Left colon (tissue), 2 donors: ENCODE measurements around the gene NKAIN2. TPM values are rescaled to one million over a fixed set of nuclear protein-coding genes. Genes with fewer than 3 reads are reported as not detected.
"Not testable (repeated sequence)": the region's sequence is repeated elsewhere in the genome, so short reads cannot be mapped to it uniquely, and the experiment has no call there.

Source experiments
- ATAC-seq: fragments of 200-7000 bp; cut with Tn5 transposase; one replicate; pipeline ENCODE4 v1.9.1; 2020; ENCODE audit warnings: mild to moderate bottlenecking, moderate library complexity
- DNase-seq, 2 donors: peaks; one replicate each; pipeline ENCODE4 v3.0.0-alpha.2; 2020
- intact Hi-C, 2 donors: fragments of 100-400 bp; cut with DNase I in 1 of 2; cut with micrococcal nuclease in 1 of 2; formaldehyde crosslinking; loops; one replicate each; pipeline versions ENCODE4 v1.11.2 to v1.14.0; 2022; cut with DNase I, micrococcal nuclease
- total RNA-seq, 2 donors: library from RNA; stranded (reverse); fragmentation: NEBNext Ultra II Directional; extraction: Animal tissue kit (Norgen Biotek cat#: 25700); gene quantifications; one replicate each; pipeline ENCODE4 v1.2.1, GENCODE V29; 2021
- donor health status: DM: no; HTN: no; CAD: no.
- donor health status: DM: yes; HTN: yes; CAD: no.

NKAIN2 gene
- total RNA-seq, 2 donors from 2014 or later = 0.12 to 0.14 TPM

DNA sequence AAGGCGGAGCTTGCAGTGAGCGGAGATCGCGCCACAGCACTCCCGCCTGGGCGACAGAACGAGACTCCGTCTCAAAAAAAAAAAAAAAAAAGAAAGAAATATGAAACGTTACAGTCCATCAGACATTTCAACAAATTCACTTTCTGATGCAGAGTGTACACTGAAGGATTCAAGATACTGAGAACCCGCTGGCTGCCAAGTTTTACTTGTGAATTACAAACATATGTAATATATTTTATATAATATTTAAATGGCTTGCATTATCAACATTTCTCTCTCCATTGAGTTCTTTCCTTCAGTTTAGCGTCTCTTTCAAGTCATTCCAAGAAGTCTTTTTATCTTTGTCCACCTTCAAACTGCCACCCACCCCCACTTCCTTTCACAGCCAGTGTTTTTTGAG, 917.7 kb downstream of the NKAIN2 start:
- intact Hi-C loops = no loop called here
- no peak for ATAC-seq
- no peak for DNase-seq

GRCh38 chr6:124722141-124722878, 918.6 kb downstream of the NKAIN2 start:
- intact Hi-C loops = no loop called here
- DNase-seq (no peak), ATAC-seq (no peak)

DNA sequence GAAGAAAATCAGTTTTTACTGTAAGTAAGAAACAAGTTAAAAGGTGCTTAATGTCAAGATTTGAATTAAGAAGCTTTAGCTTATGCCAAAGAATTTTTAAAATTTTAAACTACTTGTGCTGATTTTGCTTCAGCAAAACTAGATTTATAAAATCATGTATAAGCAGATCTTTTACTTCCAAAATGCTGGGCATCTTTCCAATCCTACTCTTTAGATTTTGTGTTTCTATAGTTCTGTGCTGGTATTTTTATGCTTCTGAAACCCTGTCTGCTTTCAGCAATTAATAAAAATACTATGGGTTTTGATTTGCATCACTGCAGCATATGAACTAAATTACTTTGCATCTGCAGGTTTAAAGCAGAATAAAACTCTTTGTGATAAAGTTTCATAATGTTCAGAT, 920.0 kb downstream of the NKAIN2 start:
- no peak for ATAC-seq
- no peak for DNase-seq
- intact Hi-C loops = no loop called here

DNA sequence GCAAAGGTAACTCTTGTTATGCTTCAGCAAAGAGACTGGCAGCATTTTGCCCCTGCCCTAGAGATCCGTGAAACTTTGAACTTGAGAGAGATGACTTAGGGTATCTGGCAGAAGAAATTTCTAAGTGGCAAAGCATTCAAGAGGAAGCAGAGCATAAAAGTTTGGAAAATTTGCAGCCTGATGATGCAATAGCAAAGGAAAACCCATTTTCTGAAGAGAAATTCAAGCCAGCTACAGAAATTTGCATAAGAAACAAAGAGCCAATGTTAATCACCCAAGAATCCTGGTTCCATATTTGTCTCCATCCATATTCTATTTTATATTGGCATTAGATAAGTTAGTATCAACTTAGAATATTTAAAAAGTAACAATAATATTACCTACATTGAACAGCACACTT, 934.1 kb downstream of the NKAIN2 start:
- intact Hi-C loops, ATAC-seq, DNase-seq: not testable (repeated sequence)

GRCh38 chr6:124738482-124738881, 934.8 kb downstream of the NKAIN2 start:
- intact Hi-C loops = no loop called here
- no peak for ATAC-seq
- no peak for DNase-seq

GRCh38 chr6:124741341-124741740, 937.7 kb downstream of the NKAIN2 start:
- no peak for DNase-seq
- ATAC-seq = no peak
- intact Hi-C loops = no loop called here

- no peak for DNase-seq
- intact Hi-C loops = no loop called here
- no peak for ATAC-seq
Measured at GRCh38 chr6:124742971-124743370, 939.3 kb downstream of the NKAIN2 start.

GRCh38 chr6:124743420-124743819, 939.8 kb downstream of the NKAIN2 start:
- ATAC-seq = no peak
- intact Hi-C loops = no loop called here
- DNase-seq = no peak

- no peak for ATAC-seq
- intact Hi-C loops = no loop called here
- DNase-seq = no peak
Measured at GRCh38 chr6:124747349-124747748, 943.7 kb downstream of the NKAIN2 start.

DNA sequence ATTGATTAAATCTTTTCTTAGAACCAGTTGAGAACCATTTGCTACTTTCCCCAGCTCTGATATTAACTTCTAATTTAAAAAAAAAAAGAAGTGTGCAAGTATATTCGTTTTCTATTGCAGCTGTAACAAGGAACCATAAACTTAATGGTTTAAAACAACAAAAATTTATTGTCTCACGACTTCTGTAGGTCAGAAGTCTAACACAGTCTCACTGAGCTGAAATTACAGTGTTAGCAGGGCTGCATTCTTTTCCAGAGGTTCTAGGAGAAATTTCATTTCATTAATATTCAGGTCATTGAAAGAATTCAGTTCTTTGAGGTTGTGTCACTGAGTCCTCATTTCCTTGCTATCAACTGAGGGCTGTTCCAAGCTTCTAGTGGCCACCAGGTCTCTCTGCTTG, 945.1 kb downstream of the NKAIN2 start:
- intact Hi-C loops = no loop called here
- no peak for ATAC-seq
- no peak for DNase-seq

- no peak for DNase-seq
- no peak for ATAC-seq
- intact Hi-C loops = no loop called here
Measured at GRCh38 chr6:124753001-124753400, 949.3 kb downstream of the NKAIN2 start.

DNA sequence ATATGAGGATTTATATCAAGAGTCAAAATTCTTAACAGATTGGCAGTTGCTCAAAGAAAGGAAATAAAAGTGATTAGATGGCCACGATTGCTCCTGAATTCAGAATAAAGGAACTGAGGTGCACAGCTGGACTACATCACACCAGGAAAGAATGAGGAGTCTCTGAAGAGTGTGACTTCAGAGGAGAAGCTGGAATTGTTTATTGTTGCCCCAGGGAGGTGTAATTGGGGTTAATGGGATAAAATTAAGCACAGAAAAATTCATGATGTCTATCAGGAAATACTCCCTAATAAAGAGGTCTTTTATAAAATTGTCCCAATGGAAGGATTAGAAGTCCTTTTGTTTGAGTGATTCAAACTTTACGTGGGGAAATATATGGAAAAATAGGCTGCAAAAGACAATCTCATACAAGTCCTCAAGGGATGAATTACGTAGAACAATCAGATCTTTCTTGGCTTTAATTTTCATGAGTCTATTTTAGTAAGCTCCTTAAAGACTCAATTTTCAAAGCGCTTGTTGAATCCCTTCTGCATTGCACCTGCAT, 950.0 kb downstream of the NKAIN2 start:
- no peak for DNase-seq
- intact Hi-C loops = no loop called here
- ATAC-seq = no peak

DNA sequence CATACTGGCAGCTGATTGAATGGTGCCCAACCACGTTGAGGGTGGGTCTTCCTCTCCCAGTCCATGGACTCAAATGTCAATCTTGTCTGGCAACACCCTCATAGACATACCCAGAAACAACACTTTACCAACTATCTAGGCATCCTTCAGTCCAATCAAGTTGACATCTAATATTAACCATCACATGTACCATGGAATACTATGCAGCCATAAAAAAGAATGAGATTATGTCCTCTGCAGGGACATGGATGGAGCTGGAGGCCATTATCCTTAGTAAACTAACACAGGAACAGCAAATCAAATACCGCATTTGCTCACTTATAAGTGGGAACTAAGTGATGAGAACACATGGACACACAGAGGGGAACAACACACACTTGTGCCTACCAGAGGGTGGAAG, 951.7 kb downstream of the NKAIN2 start:
- DNase-seq (no peak), ATAC-seq (no peak)
- intact Hi-C loops = no loop called here

- DNase-seq (no peak), ATAC-seq (no peak)
- intact Hi-C loops = no loop called here
Measured at GRCh38 chr6:124757560-124757959, 953.9 kb downstream of the NKAIN2 start.

DNA sequence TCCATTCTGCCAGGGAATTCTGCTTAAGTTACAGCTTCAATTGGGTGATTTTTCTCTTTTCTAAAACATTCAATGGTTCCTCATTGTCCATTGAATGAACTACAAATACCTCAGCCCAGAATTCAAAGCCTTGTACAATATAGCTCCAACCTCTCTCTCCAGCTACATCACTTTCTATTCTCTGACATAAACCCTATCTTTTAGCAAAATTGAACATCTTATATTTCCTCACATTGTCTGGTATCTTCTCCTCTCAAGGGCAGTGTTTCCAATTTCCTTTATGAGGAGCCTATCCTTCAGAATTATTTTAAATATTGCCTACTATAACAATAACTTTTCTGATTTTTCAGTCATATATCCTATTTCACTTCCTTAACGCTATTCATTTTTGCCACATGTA, 955.0 kb downstream of the NKAIN2 start:
- intact Hi-C loops = no loop called here
- ATAC-seq (no peak), DNase-seq (no peak)

DNA sequence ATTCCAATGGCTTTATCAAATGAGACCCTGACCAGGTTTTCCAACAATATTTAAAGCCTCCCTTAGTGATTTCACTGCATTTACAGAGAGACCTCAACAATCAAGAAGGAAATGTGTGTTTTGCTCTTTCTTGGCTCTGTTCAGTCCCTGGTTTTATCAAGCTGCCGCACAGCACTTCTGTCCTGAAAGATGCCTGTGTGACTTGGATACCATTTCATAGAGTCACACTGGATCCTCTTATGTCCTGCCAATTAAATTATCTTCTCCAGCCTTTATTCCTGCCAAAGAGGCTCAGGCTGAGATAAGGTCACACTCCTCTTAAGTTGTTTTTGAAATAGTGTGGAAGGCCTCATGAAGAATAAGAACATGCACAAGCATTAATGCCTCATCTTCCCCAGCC, 961.6 kb downstream of the NKAIN2 start:
- intact Hi-C loops = no loop called here
- ATAC-seq (no peak), DNase-seq (no peak)

DNA sequence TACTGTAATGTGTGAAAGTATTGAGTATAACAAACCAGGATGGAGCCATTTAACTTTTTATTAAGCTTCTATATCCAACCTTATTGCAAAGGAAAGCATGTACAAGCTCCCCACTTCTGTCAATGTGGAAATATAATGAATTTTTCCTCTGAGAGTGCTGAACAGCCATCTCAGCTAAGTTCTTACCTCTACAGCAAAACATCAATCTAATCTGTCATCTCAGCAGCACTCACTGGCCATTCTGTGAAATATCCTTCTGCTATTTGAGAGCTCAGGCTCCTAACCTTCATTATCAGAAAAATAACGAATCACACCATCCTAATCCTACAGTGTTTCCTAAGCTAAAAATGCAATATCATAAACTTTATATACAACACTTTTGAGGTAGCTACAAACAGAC, 964.6 kb downstream of the NKAIN2 start:
- no peak for ATAC-seq
- intact Hi-C loops = no loop called here
- no peak for DNase-seq

GRCh38 chr6:124769811-124770544, 966.3 kb downstream of the NKAIN2 start:
- ATAC-seq (no peak), DNase-seq (no peak)
- intact Hi-C loops = no loop called here

- no peak for DNase-seq
- ATAC-seq = no peak
- intact Hi-C loops = no loop called here
Measured at GRCh38 chr6:124770784-124771183, 967.1 kb downstream of the NKAIN2 start.

- ATAC-seq (no peak), DNase-seq (no peak)
- intact Hi-C loops = no loop called here
Measured at GRCh38 chr6:124772733-124773319, 969.2 kb downstream of the NKAIN2 start.
